H1 (cell line): ENCODE data around the gene ARAP2. TPM values are rescaled to one million over a fixed set of nuclear protein-coding genes. Genes with fewer than 3 reads are reported as not detected.

Experiments used
- CTCF ChIA-PET: fragments of 300-600 bp; sonication (Branson Sonifier 250); formaldehyde crosslinking; loops from one replicate; lab custom pipeline; 2021; ENCODE audit not compliant: partially characterized antibody; lab: Charles Lee
- POLR2A ChIA-PET: fragments of 300-600 bp; sonication (Branson Sonifier 250); formaldehyde crosslinking; loops from one replicate; lab custom pipeline; 2021; ENCODE audit warnings: inconsistent platforms; ENCODE audit not compliant: partially characterized antibody; lab: Charles Lee
- DNase-seq, 2 experiments: peaks; one replicate each; pipeline versions ENCODE4 v3.0.0 to v3.0.0-alpha.2; 2010 to 2022; ENCODE audit warnings: low spot score in 2 of 2, low read depth in 1 of 2, mixed read lengths in 1 of 2
- FAIRE-seq: peaks from 2 replicates; lab custom pipeline; 2011; peaks lifted over from hg19 to GRCh38; lab: Jason Lieb, UNC
- H2AFZ ChIP-seq: 2 replicates; pipeline ENCODE4 v1.8.1; 2012; ENCODE audit warnings: low read length, inconsistent platforms
- H2AK5ac ChIP-seq: 2 replicates; pipeline ENCODE4 v1.6.1; 2013; ENCODE audit warnings: low read depth, low read length
- H2BK120ac ChIP-seq: replicated peaks from 2 replicates; pipeline ENCODE3; 2013; ENCODE audit warnings: low read depth, low read length, inconsistent platforms
- H2BK12ac ChIP-seq: 2 replicates; pipeline ENCODE4 v1.6.1; 2013; ENCODE audit warnings: low read depth, low read length
- H2BK15ac ChIP-seq: 2 replicates; pipeline ENCODE4 v1.6.1; 2013; ENCODE audit warnings: low read length
- H2BK20ac ChIP-seq: 2 replicates; pipeline ENCODE4 v1.6.1; 2013; ENCODE audit warnings: low read length
- H2BK5ac ChIP-seq: 2 replicates; pipeline ENCODE4 v1.6.1; 2013; ENCODE audit warnings: low read depth, low read length
- H3K14ac ChIP-seq: 2 replicates; pipeline ENCODE4 v1.6.1; 2013; ENCODE audit warnings: inconsistent platforms; ENCODE audit not compliant: insufficient read length
- H3K18ac ChIP-seq: 2 replicates; pipeline ENCODE4 v1.6.1; 2013; ENCODE audit warnings: low read length; ENCODE audit errors: extremely low read depth
- H3K23ac ChIP-seq: 2 replicates; pipeline ENCODE4 v1.6.1; 2013; ENCODE audit warnings: inconsistent platforms; ENCODE audit not compliant: insufficient read length
- H3K23me2 ChIP-seq: 2 replicates; pipeline ENCODE4 v1.6.1; 2013; ENCODE audit warnings: low read depth, low read length
- H3K27ac ChIP-seq: 2 replicates; pipeline ENCODE4 v1.6.1; 2011; ENCODE audit warnings: low read depth, low read length, inconsistent platforms
- H3K27me3 ChIP-seq, 4 experiments: replicated peaks in 1 of 4; 1 replicate in 1 of 4; 2 replicates in 3 of 4; pipeline versions ENCODE4 v1.6.1 to v1.8.1; 2011 to 2013; ENCODE audit warnings: low read length in 3 of 4, mild to moderate bottlenecking in 3 of 4, inconsistent platforms in 2 of 4, mixed read lengths in 2 of 4, moderate library complexity in 1 of 4; ENCODE audit not compliant: control insufficient read depth in 3 of 4, insufficient read depth in 3 of 4; ENCODE audit errors: extremely low read depth in 1 of 4
- H3K36me3 ChIP-seq, 4 experiments: 2 replicates each; pipeline versions ENCODE4 v1.6.1 to v1.8.1; 2011 to 2013; ENCODE audit warnings: mild to moderate bottlenecking in 4 of 4, low read length in 3 of 4, moderate library complexity in 2 of 4, control low read depth in 1 of 4, inconsistent platforms in 1 of 4; ENCODE audit not compliant: insufficient read depth in 4 of 4, control insufficient read depth in 2 of 4
- H3K4ac ChIP-seq: replicated peaks from 2 replicates; pipeline ENCODE3; 2013; ENCODE audit warnings: low read length, low read depth, mixed read lengths, inconsistent platforms; ENCODE audit not compliant: insufficient read length
- H3K4me1 ChIP-seq, 4 experiments: replicated peaks in 1 of 4; 1 replicate in 1 of 4; 2 replicates in 3 of 4; pipeline versions ENCODE4 v1.6.1 to v1.8.1; 2011 to 2013; ENCODE audit warnings: low read length in 3 of 4, inconsistent platforms in 2 of 4, mixed read lengths in 1 of 4; ENCODE audit not compliant: insufficient read depth in 4 of 4, control insufficient read depth in 3 of 4
- H3K4me2 ChIP-seq, 2 experiments: 2 replicates each; pipeline versions ENCODE4 v1.6.1 to v1.8.1; 2011 to 2013; ENCODE audit warnings: low read depth in 2 of 2, low read length in 2 of 2, control low read depth in 1 of 2, inconsistent platforms in 1 of 2, mild to moderate bottlenecking in 1 of 2; ENCODE audit not compliant: insufficient read depth in 1 of 2
- H3K4me3 ChIP-seq, 4 experiments: fragments of 200-600, 300-600 bp in 1 of 4; sonication (generic), shearing (Covaris generic), sonication (Bioruptor Twin) in 1 of 4; 2 replicates each; pipeline versions ENCODE4 v1.5.1 to v1.8.1; 2011 to 2016; ENCODE audit warnings: low read length in 4 of 4, low read depth in 3 of 4, control low read depth in 2 of 4, inconsistent platforms in 2 of 4, mild to moderate bottlenecking in 2 of 4, mixed read lengths in 1 of 4, moderate library complexity in 1 of 4; ENCODE audit not compliant: insufficient read depth in 2 of 4; ENCODE audit errors: extremely low read depth in 1 of 4
- H3K56ac ChIP-seq: replicated peaks from 2 replicates; pipeline ENCODE3; 2013; ENCODE audit warnings: low read depth, mild to moderate bottlenecking, mixed read lengths, low read length, inconsistent platforms; ENCODE audit not compliant: insufficient read length
- H3K79me1 ChIP-seq: 2 replicates; pipeline ENCODE4 v1.6.1; 2013; ENCODE audit warnings: low read depth, low read length, control low read depth
- H3K79me2 ChIP-seq, 2 experiments: 2 replicates each; pipeline versions ENCODE4 v1.6.1 to v1.8.1; 2012 to 2013; ENCODE audit warnings: low read length in 2 of 2, mild to moderate bottlenecking in 2 of 2, inconsistent platforms in 1 of 2; ENCODE audit not compliant: insufficient read depth in 2 of 2, control insufficient read depth in 1 of 2
- H3K9ac ChIP-seq, 4 experiments: replicated peaks in 1 of 4; 1 replicate in 1 of 4; 2 replicates in 3 of 4; pipeline versions ENCODE4 v1.6.1 to v1.8.1; 2011 to 2013; ENCODE audit warnings: low read depth in 3 of 4, low read length in 3 of 4, control low read depth in 2 of 4, mild to moderate bottlenecking in 2 of 4, moderate library complexity in 2 of 4, inconsistent platforms in 1 of 4; ENCODE audit errors: extremely low read depth in 1 of 4
- H3K9me3 ChIP-seq, 2 experiments: 2 replicates each; pipeline versions ENCODE4 v1.6.1 to v1.8.1; 2012 to 2013; ENCODE audit warnings: mild to moderate bottlenecking in 2 of 2, moderate library complexity in 2 of 2, control low read depth in 1 of 2, inconsistent platforms in 1 of 2, low read depth in 1 of 2, low read length in 1 of 2, mixed read lengths in 1 of 2; ENCODE audit not compliant: insufficient read depth in 2 of 2
- H4K20me1 ChIP-seq, 2 experiments: replicated peaks in 1 of 2; 2 replicates each; pipeline versions ENCODE3 to v1.8.1; 2011 to 2013; ENCODE audit warnings: inconsistent platforms in 2 of 2, low read length in 2 of 2, mild to moderate bottlenecking in 1 of 2; ENCODE audit not compliant: insufficient read depth in 2 of 2, control insufficient read depth in 1 of 2
- H4K5ac ChIP-seq: 2 replicates; pipeline ENCODE4 v1.6.1; 2013; ENCODE audit warnings: low read length, low read depth, mixed read lengths, inconsistent platforms; ENCODE audit not compliant: insufficient read length
- H4K8ac ChIP-seq: 2 replicates; pipeline ENCODE4 v1.8.0; 2013; ENCODE audit warnings: mild to moderate bottlenecking, moderate library complexity, low read length, inconsistent platforms; ENCODE audit not compliant: insufficient read depth; ENCODE audit errors: extremely low read depth
- H4K91ac ChIP-seq: replicated peaks from 2 replicates; pipeline ENCODE3; 2013; ENCODE audit warnings: low read length, mixed read lengths, inconsistent platforms; ENCODE audit not compliant: insufficient read length
- ATF2 ChIP-seq: IDR thresholded peaks from 2 replicates; pipeline ENCODE4 v1.6.1; 2012; ENCODE audit warnings: low read length, inconsistent platforms
- BACH1 ChIP-seq: IDR thresholded peaks from 2 replicates; pipeline ENCODE4 v1.6.1; 2012; ENCODE audit warnings: low read length, improper control_type of control experiment
- BCL11A ChIP-seq, 2 experiments: IDR thresholded peaks; one replicate each; pipeline ENCODE4 v1.6.1; 2011; ENCODE audit warnings: low read depth in 2 of 2, low read length in 2 of 2, mild to moderate bottlenecking in 2 of 2
- CREB1 ChIP-seq: IDR thresholded peaks from 2 replicates; pipeline ENCODE4 v1.6.1; 2012; ENCODE audit warnings: inconsistent platforms
- JUN ChIP-seq: IDR thresholded peaks from 2 replicates; pipeline ENCODE4 v1.6.1; 2011; ENCODE audit warnings: low read depth, mild to moderate bottlenecking, improper control_type of control experiment, low read length
- JUND ChIP-seq: IDR thresholded peaks from 2 replicates; pipeline ENCODE4 v1.6.1; 2011; ENCODE audit warnings: mild to moderate bottlenecking, improper control_type of control experiment, low read length
- KDM1A ChIP-seq: fragments of 200-600, 300-600 bp; sonication (generic); IDR thresholded peaks from 2 replicates; pipeline ENCODE4 v1.7.1; 2016; ENCODE audit warnings: mild to moderate bottlenecking, low read length, borderline replicate concordance
- MAFK ChIP-seq: IDR thresholded peaks from 2 replicates; pipeline ENCODE4 v1.6.1; 2012; ENCODE audit warnings: low read depth, mild to moderate bottlenecking, improper control_type of control experiment, low read length
- RFX5 ChIP-seq: IDR thresholded peaks from 2 replicates; pipeline ENCODE4 v1.6.1; 2011; ENCODE audit warnings: low read depth, low read length, improper control_type of control experiment, borderline replicate concordance
- SIN3A ChIP-seq, 2 experiments: IDR thresholded peaks in 1 of 2; conservative IDR thresholded peaks in 1 of 2; 2 replicates each; pipeline ENCODE4 v1.6.1; 2011 to 2012; ENCODE audit warnings: low read length in 2 of 2, improper control_type of control experiment in 1 of 2, low read depth in 1 of 2, mild to moderate bottlenecking in 1 of 2
- polyA plus RNA-seq, 7 experiments: library from polyadenylated mRNA; depleted of rRNA in 3 of 7; stranded (reverse) in 5 of 7; unstranded in 2 of 7; fragments of >200 nt in 5 of 7; fragments of 200-250 nt in 2 of 7; gene quantifications; 1 replicate in 5 of 7; 2 replicates in 1 of 7; 4 replicates in 1 of 7; pipeline versions ENCODE4 v1.2.1 to v1.2.3, GENCODE V29; 2011 to 2013; ENCODE audit warnings: missing spikeins in 2 of 7, mixed read lengths in 2 of 7
- total RNA-seq: library from RNA; stranded (reverse); fragmentation: NEBNext Ultra II Directional; extraction: Animal tissue kit (Norgen Biotek cat#: 25700); gene quantifications from 2 replicates; pipeline ENCODE4 v1.2.1, GENCODE V29; 2021
- TF ChIP-seq, protein P1 (sequence below), 3 experiments: IDR thresholded peaks; 1 replicate in 2 of 3; 2 replicates in 1 of 3; pipeline versions ENCODE4 v1.5.1 to v1.6.1; 2011; ENCODE audit warnings: low read length in 3 of 3, mild to moderate bottlenecking in 3 of 3, inconsistent platforms in 2 of 3, low read depth in 1 of 3, moderate library complexity in 1 of 3; ENCODE audit not compliant: insufficient read depth in 1 of 3; ENCODE audit errors: control extremely low read depth in 1 of 3

The ARAP2 gene
- total and polyA plus RNA-seq, 2 of the 8 experiments (the other 6 are each of a cell fraction or from before 2014, with no cell fraction given), result 0.15 to 2.3 TPM

DNA sequence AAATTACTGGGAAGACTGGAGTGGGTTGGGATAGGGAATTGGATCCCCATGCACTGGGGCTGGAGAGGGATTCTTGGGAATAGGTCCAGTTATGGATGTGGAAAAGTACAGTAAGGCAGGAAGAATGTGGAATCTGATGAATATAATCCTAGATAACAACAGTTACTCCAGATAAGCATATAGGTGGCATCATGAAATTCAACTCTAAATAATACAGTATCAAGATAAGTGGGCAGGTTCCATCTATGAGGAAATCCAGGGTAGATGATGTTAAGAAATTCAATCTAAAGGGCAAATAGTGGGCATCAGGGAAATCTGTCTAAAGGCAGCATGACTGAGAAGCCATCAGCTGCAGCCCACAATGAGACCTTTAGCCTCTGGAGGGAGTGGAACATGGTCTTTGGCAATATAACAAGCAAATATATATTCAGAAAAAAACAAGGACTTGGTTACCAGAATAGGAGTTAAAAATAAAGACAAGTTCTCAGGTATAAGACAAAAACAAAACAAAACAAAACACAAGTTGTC lies 38.3 kb upstream of the ARAP2 start:
- no peak for FAIRE-seq
- Histone ChIP-seq H3K27me3 (no peaks in the 10 kb centered on the region), H2BK5ac (no peak overlapping the region), H3K4ac (no peak overlapping the region), H3K4me1 (peaks cover 0 to 4% (median under 1%) of the 10 kb centered on the region in 4 experiments; a peak in 1 of 7 replicates), H2BK20ac (no peak overlapping the region), H4K5ac (no peak overlapping the region), H3K27ac (no peak overlapping the region), H4K91ac (no peak overlapping the region), H3K79me1 (no peaks in the 10 kb centered on the region), H3K14ac (no peak overlapping the region), H3K56ac (no peak overlapping the region), H3K4me2 (no peak overlapping the region), H3K4me3 (no peak overlapping the region), H2BK120ac (no peak overlapping the region), H2BK12ac (no peak overlapping the region), H4K20me1 (no peaks in the 10 kb centered on the region), H3K9ac (no peak overlapping the region), H2AK5ac (no peak overlapping the region), H3K9me3 (no peaks in the 10 kb centered on the region), H3K23ac (no peak overlapping the region), H3K36me3 (no peaks in the 10 kb centered on the region), H3K23me2 (no peaks in the 10 kb centered on the region), H3K18ac (no peak overlapping the region), H3K79me2 (no peaks in the 10 kb centered on the region), H2BK15ac (no peak overlapping the region), H2AFZ (no peak overlapping the region), H4K8ac (no peak overlapping the region)
- DNase-seq, result no peak
- POLR2A ChIA-PET, result no interaction called here
- CTCF ChIA-PET, result interaction anchor here (1.1 kb wide), 1 partner anchor 1107 kb away, joined by 3 read pairs; no protein-coding TSS in a partner anchor
- TF ChIP-seq JUND (no peak), RFX5 (no peak), ATF2 (no peak), KDM1A (no peak), JUN (no peak), SIN3A (conservative IDR thresholded peaks at IDR 0.05 in 1 of 2, IDR thresholded peaks at IDR 0.05 in 1 of 2; ENCODE audit: low read depth in 1 of 2, low read length in 2 of 2) (no peak), CREB1 (no peak), BACH1 (no peak), MAFK (no peak), BCL11A (IDR thresholded peaks at IDR 0.05; ENCODE audit: low read depth in 2 of 2, low read length in 2 of 2) (no peak)
- TF ChIP-seq, protein P1, sequence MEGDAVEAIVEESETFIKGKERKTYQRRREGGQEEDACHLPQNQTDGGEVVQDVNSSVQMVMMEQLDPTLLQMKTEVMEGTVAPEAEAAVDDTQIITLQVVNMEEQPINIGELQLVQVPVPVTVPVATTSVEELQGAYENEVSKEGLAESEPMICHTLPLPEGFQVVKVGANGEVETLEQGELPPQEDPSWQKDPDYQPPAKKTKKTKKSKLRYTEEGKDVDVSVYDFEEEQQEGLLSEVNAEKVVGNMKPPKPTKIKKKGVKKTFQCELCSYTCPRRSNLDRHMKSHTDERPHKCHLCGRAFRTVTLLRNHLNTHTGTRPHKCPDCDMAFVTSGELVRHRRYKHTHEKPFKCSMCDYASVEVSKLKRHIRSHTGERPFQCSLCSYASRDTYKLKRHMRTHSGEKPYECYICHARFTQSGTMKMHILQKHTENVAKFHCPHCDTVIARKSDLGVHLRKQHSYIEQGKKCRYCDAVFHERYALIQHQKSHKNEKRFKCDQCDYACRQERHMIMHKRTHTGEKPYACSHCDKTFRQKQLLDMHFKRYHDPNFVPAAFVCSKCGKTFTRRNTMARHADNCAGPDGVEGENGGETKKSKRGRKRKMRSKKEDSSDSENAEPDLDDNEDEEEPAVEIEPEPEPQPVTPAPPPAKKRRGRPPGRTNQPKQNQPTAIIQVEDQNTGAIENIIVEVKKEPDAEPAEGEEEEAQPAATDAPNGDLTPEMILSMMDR (IDR thresholded peaks at IDR 0.05; ENCODE audit: control extremely low read depth in 1 of 3, insufficient read depth in 1 of 3, low read depth in 1 of 3, low read length in 3 of 3), result no peak
